K562 (cell line): Measurements from ENCODE around the gene ZNF609. TPM values are rescaled to one million over a fixed set of nuclear protein-coding genes. Genes with fewer than 3 reads are reported as not detected.

Source experiments
- BDP1 ChIP-seq: IDR thresholded peaks from 3 replicates; pipeline ENCODE4 v1.6.1; 2011; ENCODE audit not compliant: insufficient read length, insufficient read depth
- JUND ChIP-seq, 2 experiments: IDR thresholded peaks; 2 replicates in 1 of 2; 3 replicates in 1 of 2; pipeline ENCODE4 v1.6.1; 2011; ENCODE audit warnings: borderline replicate concordance in 2 of 2, low read depth in 2 of 2, low read length in 2 of 2, improper control_type of control experiment in 1 of 2, missing biosample characterization in 1 of 2, missing genetic modification characterization in 1 of 2, missing genetic modification reagents in 1 of 2
- PTBP1 ChIP-seq: fragments of 200-400 bp; formaldehyde crosslinking; IDR thresholded peaks from 2 replicates; pipeline ENCODE4 v1.6.1; 2017; ENCODE audit warnings: low read depth, low read length
- RB1 ChIP-seq: fragments of 450-650 bp; IDR thresholded peaks from 2 replicates; pipeline ENCODE4 v1.6.1; 2017; ENCODE audit warnings: low read depth, mild to moderate bottlenecking
- SMC3 ChIP-seq: conservative IDR thresholded peaks from 2 replicates; pipeline ENCODE4 v1.6.1; 2011; ENCODE audit warnings: low read depth, low read length, improper control_type of control experiment; ENCODE audit not compliant: insufficient read depth
- SP2 ChIP-seq: IDR thresholded peaks from 2 replicates; pipeline ENCODE4 v1.6.1; 2011; ENCODE audit warnings: mild to moderate bottlenecking, low read depth, low read length, moderate library complexity; ENCODE audit not compliant: poor library complexity, severe bottlenecking; ENCODE audit errors: extremely low read depth
- THAP7 ChIP-seq: fragments of 250-450 bp; sonication (Bioruptor Pico); IDR thresholded peaks from 2 replicates; pipeline ENCODE4 v1.5.0; 2021
- USF2 ChIP-seq: sonication (generic); formaldehyde crosslinking; IDR thresholded peaks from 2 replicates; pipeline ENCODE4 v1.5.0; 2020; ENCODE audit warnings: missing genetic modification reagents
- VEZF1 ChIP-seq: fragments of 200-800 bp; sonication (Bioruptor generic); IDR thresholded peaks from 2 replicates; pipeline ENCODE4 v1.6.1; 2017; ENCODE audit warnings: missing genetic modification characterization, missing compliant biosample characterization
- ZEB2 ChIP-seq: fragments of 450-650 bp; IDR thresholded peaks from 2 replicates; pipeline ENCODE4 v1.6.1; 2016
- ZNF174 ChIP-seq: fragments of 250-450 bp; sonication (Bioruptor Pico); IDR thresholded peaks from 2 replicates; pipeline ENCODE4 v1.4.0; 2020; ENCODE audit warnings: mild to moderate bottlenecking
- ZNF639 ChIP-seq, 2 experiments: fragments of 200-800 bp in 1 of 2; sonication (Bioruptor generic) in 1 of 2; sonication (generic) in 1 of 2; formaldehyde crosslinking in 1 of 2; IDR thresholded peaks in 1 of 2; conservative IDR thresholded peaks in 1 of 2; 2 replicates each; pipeline versions ENCODE4 v1.5.0 to v1.6.1; 2016 to 2020; ENCODE audit warnings: missing compliant biosample characterization in 1 of 2, missing genetic modification characterization in 1 of 2, missing genetic modification reagents in 1 of 2
- polyA plus RNA-seq, 8 experiments: library from polyadenylated mRNA; depleted of rRNA in 4 of 8; stranded (reverse) in 5 of 8; unstranded in 3 of 8; fragments of >200 nt; fragmentation: Nextera tagmentation in 2 of 8; fragmentation: Illumina TruSeq in 1 of 8; extraction: Ambion mirVana in 2 of 8; extraction: Trizol in 1 of 8; gene quantifications; 2 replicates each; pipeline versions ENCODE4 v1.2.1 to v1.2.3, GENCODE V29; 2011 to 2014; ENCODE audit warnings: inconsistent platforms in 1 of 8, missing spikeins in 1 of 8
- total RNA-seq, 7 experiments: library from RNA; depleted of rRNA in 6 of 7; stranded (reverse); fragments of >200 nt in 6 of 7; fragmentation: Illumina TruSeq in 2 of 7; extraction: Trizol in 2 of 7; gene quantifications; 2 replicates each; pipeline versions ENCODE4 v1.2.1 to v1.2.3, GENCODE V29; 2011 to 2021; ENCODE audit warnings: low replicate concordance in 1 of 7
- TF ChIP-seq, protein P1 (sequence below): sonication (generic); formaldehyde crosslinking; IDR thresholded peaks from 2 replicates; pipeline ENCODE4 v1.8.1; 2022; ENCODE audit warnings: missing genetic modification reagents

ZNF609 gene
- total and polyA plus RNA-seq, 9 of the 15 experiments (the other 6 are each of a cell fraction or from before 2014, with no cell fraction given): 3.0 to 38.7 (median 17.8) TPM

- TF ChIP-seq BDP1 (no peak), JUND (IDR thresholded peaks at IDR 0.05; ENCODE audit: borderline replicate concordance, low read depth, low read length) (no peak), JUND (tag; IDR thresholded peaks at IDR 0.05; ENCODE audit: borderline replicate concordance, low read depth, low read length) (0 out of 3 replicates have a peak, but pooled peaks have one; percentile 14), RB1 (no peak), ZNF639 (CRISPR knock-in tag; conservative IDR thresholded peaks at IDR 0.05 in 1 of 2, IDR thresholded peaks at IDR 0.05 in 1 of 2) (peak in 1 of 2 experiments; percentile 90; a peak in 2 of 4 replicates), SP2 (no peak), ZNF174 (CRISPR knock-in tag) (no peak), ZEB2 (no peak), USF2 (CRISPR knock-in tag) (no peak), SMC3 (no peak), PTBP1 (no peak), THAP7 (CRISPR knock-in tag) (no peak), VEZF1 (CRISPR knock-in tag) (peak; percentile 73)
- TF ChIP-seq, protein P1, sequence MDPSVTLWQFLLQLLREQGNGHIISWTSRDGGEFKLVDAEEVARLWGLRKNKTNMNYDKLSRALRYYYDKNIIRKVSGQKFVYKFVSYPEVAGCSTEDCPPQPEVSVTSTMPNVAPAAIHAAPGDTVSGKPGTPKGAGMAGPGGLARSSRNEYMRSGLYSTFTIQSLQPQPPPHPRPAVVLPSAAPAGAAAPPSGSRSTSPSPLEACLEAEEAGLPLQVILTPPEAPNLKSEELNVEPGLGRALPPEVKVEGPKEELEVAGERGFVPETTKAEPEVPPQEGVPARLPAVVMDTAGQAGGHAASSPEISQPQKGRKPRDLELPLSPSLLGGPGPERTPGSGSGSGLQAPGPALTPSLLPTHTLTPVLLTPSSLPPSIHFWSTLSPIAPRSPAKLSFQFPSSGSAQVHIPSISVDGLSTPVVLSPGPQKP (CRISPR knock-in tag): no peak
These were observed 644 bp downstream of the ZNF609 start (continued) for GRCh38 chr15:64460724-64461720.
